IMR-90 (cell line): Measurements from ENCODE around the gene TSSK3. TPM values are rescaled to one million over a fixed set of nuclear protein-coding genes. Genes with fewer than 3 reads are reported as not detected.

Experiments used
- ATAC-seq: fragments of 200-7000 bp; cut with Tn5 transposase; 2 replicates; pipeline ENCODE4 v1.9.1; 2020; ENCODE audit warnings: low read depth, mild to moderate bottlenecking, moderate library complexity
- BruUV-seq: library from RNA; stranded (reverse); fragments of 400-500 nt; replicated peaks from 2 replicates; lab custom pipeline; 2021; lab: Mats Ljungman, UMichigan
- CTCF ChIA-PET: fragments of 300-600 bp; formaldehyde crosslinking; extraction: SDS; loops from one replicate; lab custom pipeline; 2021; ENCODE audit warnings: antibody characterized with exemption; lab: Yijun Ruan, JAX
- POLR2A ChIA-PET: fragments of 300-600 bp; sonication (Branson Sonifier 250); formaldehyde crosslinking; loops from one replicate; lab custom pipeline; 2022; ENCODE audit warnings: antibody characterized with exemption; ENCODE audit not compliant: unreplicated experiment; lab: Charles Lee
- DNase-seq: peaks from one replicate; pipeline ENCODE4 v3.0.0; 2013
- H2AFZ ChIP-seq: replicated peaks from 2 replicates; pipeline ENCODE3; 2013; ENCODE audit warnings: low read length, mild to moderate bottlenecking; ENCODE audit not compliant: poor library complexity
- H2AK5ac ChIP-seq: 2 replicates; pipeline ENCODE4 v1.6.1; 2013; ENCODE audit warnings: low read depth, low read length, inconsistent platforms
- H2AK9ac ChIP-seq: replicated peaks from 2 replicates; pipeline ENCODE3; 2013; ENCODE audit warnings: mild to moderate bottlenecking, low read depth, low read length, moderate library complexity; ENCODE audit not compliant: poor library complexity
- H2BK120ac ChIP-seq: 2 replicates; pipeline ENCODE4 v1.6.1; 2013; ENCODE audit warnings: low read depth, low read length, inconsistent platforms
- H2BK15ac ChIP-seq: 3 replicates; pipeline ENCODE4 v1.6.1; 2013; ENCODE audit warnings: low read depth, low read length, inconsistent platforms
- H2BK20ac ChIP-seq: 2 replicates; pipeline ENCODE4 v1.6.1; 2013; ENCODE audit warnings: low read depth, mild to moderate bottlenecking, inconsistent platforms, low read length, moderate library complexity
- H2BK5ac ChIP-seq: 2 replicates; pipeline ENCODE4 v1.6.1; 2013; ENCODE audit warnings: mild to moderate bottlenecking, low read depth, low read length, inconsistent platforms; ENCODE audit not compliant: poor library complexity, severe bottlenecking
- H3K14ac ChIP-seq: replicated peaks from 2 replicates; pipeline ENCODE4 v1.6.1; 2013; ENCODE audit warnings: low read depth, low read length, inconsistent platforms
- H3K18ac ChIP-seq: 2 replicates; pipeline ENCODE4 v1.6.1; 2013; ENCODE audit warnings: low read depth, low read length, control low read depth
- H3K23ac ChIP-seq: 2 replicates; pipeline ENCODE4 v1.6.1; 2013; ENCODE audit warnings: low read depth, low read length, inconsistent platforms
- H3K27ac ChIP-seq: 2 replicates; pipeline ENCODE4 v1.5.1; 2013; ENCODE audit warnings: mild to moderate bottlenecking, control low read depth, low read length; ENCODE audit not compliant: insufficient read depth
- H3K27me3 ChIP-seq: 2 replicates; pipeline ENCODE4 v1.6.1; 2013; ENCODE audit warnings: low read length; ENCODE audit not compliant: control insufficient read depth, insufficient read depth
- H3K36me3 ChIP-seq: 2 replicates; pipeline ENCODE4 v1.6.1; 2013; ENCODE audit warnings: low read length, mixed read lengths; ENCODE audit not compliant: control insufficient read depth, insufficient read depth
- H3K4ac ChIP-seq: 2 replicates; pipeline ENCODE4 v1.6.1; 2013; ENCODE audit warnings: low read depth, low read length, inconsistent platforms
- H3K4me1 ChIP-seq: 2 replicates; pipeline ENCODE4 v1.6.1; 2013; ENCODE audit warnings: low read length, mixed read lengths; ENCODE audit not compliant: control insufficient read depth, insufficient read depth
- H3K4me2 ChIP-seq: 2 replicates; pipeline ENCODE4 v1.6.1; 2013; ENCODE audit warnings: low read depth, mild to moderate bottlenecking, control low read depth, low read length, moderate library complexity
- H3K4me3 ChIP-seq: 2 replicates; pipeline ENCODE4 v1.5.1; 2013; ENCODE audit warnings: low read depth, mild to moderate bottlenecking, control low read depth, low read length, moderate library complexity; ENCODE audit not compliant: insufficient read depth
- H3K56ac ChIP-seq: 2 replicates; pipeline ENCODE4 v1.6.1; 2013; ENCODE audit warnings: low read length, inconsistent platforms; ENCODE audit not compliant: insufficient read depth; ENCODE audit errors: extremely low read depth
- H3K79me1 ChIP-seq, 2 experiments: 2 replicates each; pipeline ENCODE4 v1.6.1; 2013; ENCODE audit warnings: low read length in 2 of 2, inconsistent platforms in 1 of 2, low read depth in 1 of 2
- H3K9ac ChIP-seq: 2 replicates; pipeline ENCODE4 v1.6.1; 2013; ENCODE audit warnings: low read depth, low read length, control low read depth
- H3K9me1 ChIP-seq: 2 replicates; pipeline ENCODE4 v1.6.1; 2013; ENCODE audit warnings: low read length, inconsistent platforms; ENCODE audit not compliant: insufficient read depth
- H3K9me3 ChIP-seq: 2 replicates; pipeline ENCODE4 v1.6.1; 2013; ENCODE audit warnings: low read length; ENCODE audit not compliant: control insufficient read depth, insufficient read depth
- H4K20me1 ChIP-seq: 2 replicates; pipeline ENCODE4 v1.6.1; 2013; ENCODE audit warnings: low read length, inconsistent platforms; ENCODE audit not compliant: insufficient read depth
- H4K5ac ChIP-seq: 2 replicates; pipeline ENCODE4 v1.6.1; 2013; ENCODE audit warnings: mild to moderate bottlenecking, low read depth, low read length, control low read depth
- H4K8ac ChIP-seq, 2 experiments: 2 replicates each; pipeline ENCODE4 v1.6.1; 2013; ENCODE audit warnings: low read depth in 2 of 2, low read length in 2 of 2, control low read depth in 1 of 2, inconsistent platforms in 1 of 2
- H4K91ac ChIP-seq: 2 replicates; pipeline ENCODE4 v1.6.1; 2013; ENCODE audit warnings: low read depth, low read length, inconsistent platforms; ENCODE audit not compliant: insufficient read depth
- BHLHE40 ChIP-seq: fragments of 150-350 bp; IDR thresholded peaks from 2 replicates; pipeline ENCODE4 v1.6.1; 2016; ENCODE audit warnings: mild to moderate bottlenecking, low read depth, low read length
- CHD1 ChIP-seq: IDR thresholded peaks from 2 replicates; pipeline ENCODE4 v1.6.1; 2012; ENCODE audit warnings: low read depth, low read length, improper control_type of control experiment
- ELK1 ChIP-seq: fragments of 150-350 bp; IDR thresholded peaks from 2 replicates; pipeline ENCODE4 v1.6.1; 2016; ENCODE audit warnings: low read depth, mild to moderate bottlenecking, low read length, moderate library complexity, borderline replicate concordance
- MAFK ChIP-seq: IDR thresholded peaks from 2 replicates; pipeline ENCODE4 v1.6.1; 2012; ENCODE audit warnings: low read depth, low read length, improper control_type of control experiment
- MAZ ChIP-seq: IDR thresholded peaks from 2 replicates; pipeline ENCODE4 v1.6.1; 2012; ENCODE audit warnings: low read depth, mild to moderate bottlenecking, low read length, improper control_type of control experiment, moderate library complexity, borderline replicate concordance
- MXI1 ChIP-seq: IDR thresholded peaks from 2 replicates; pipeline ENCODE4 v1.6.1; 2012; ENCODE audit warnings: low read depth, mild to moderate bottlenecking, low read length, moderate library complexity, borderline replicate concordance
- RAD21 ChIP-seq: IDR thresholded peaks from 2 replicates; pipeline ENCODE4 v1.6.1; 2012; ENCODE audit warnings: low read length, improper control_type of control experiment
- RFX5 ChIP-seq: IDR thresholded peaks from 2 replicates; pipeline ENCODE4 v1.8.0; 2012; ENCODE audit warnings: low read depth, mild to moderate bottlenecking, low read length, moderate library complexity
- SMC3 ChIP-seq: fragments of 150-350 bp; IDR thresholded peaks from 2 replicates; pipeline ENCODE4 v1.6.1; 2016; ENCODE audit warnings: low read depth, mild to moderate bottlenecking, antibody characterized with exemption, low read length, moderate library complexity
- USF2 ChIP-seq: fragments of 150-350 bp; IDR thresholded peaks from 2 replicates; pipeline ENCODE4 v1.6.1; 2017; ENCODE audit warnings: mild to moderate bottlenecking, antibody characterized with exemption, low read length, low read depth
- WGBS, 2 experiments: methylation state at CpG; one replicate each; pipeline versions ENCODE4 v1.1.5 to v1.1.7; 2013; ENCODE audit warnings: missing lambda C conversion rate in 2 of 2; ENCODE audit not compliant: insufficient read length in 1 of 2; ENCODE audit errors: extremely low coverage in 2 of 2; 5-methylcytosine and 5-hydroxymethylcytosine counted together
- dilution Hi-C: fragments of 300-500 bp; cut with HindIII; formaldehyde crosslinking; loops from one replicate; pipeline ENCODE4 v1.14.3; 2018; ENCODE audit warnings: low sequenced_read_pairs; ENCODE audit not compliant: unreplicated experiment
- in situ Hi-C: fragments of 300-500 bp; cut with MboI; formaldehyde crosslinking; loops from 3 replicates; pipeline ENCODE4 v1.14.3; 2019; ENCODE audit warnings: low sequenced_read_pairs, inconsistent platforms, mixed read lengths
- intact Hi-C: fragments of 100-400 bp; cut with micrococcal nuclease; formaldehyde crosslinking; loops from 2 replicates; pipeline ENCODE4 v1.10.0; 2022
- polyA plus RNA-seq, 3 experiments: library from polyadenylated mRNA; depleted of rRNA; stranded (reverse); fragments of >200 nt; gene quantifications; 2 replicates each; pipeline ENCODE4 v1.2.3, GENCODE V29; 2012; ENCODE audit warnings: low replicate concordance in 1 of 3
- total RNA-seq: library from RNA; depleted of rRNA; stranded (reverse); fragments of >200 nt; gene quantifications from 2 replicates; pipeline ENCODE4 v1.2.3, GENCODE V29; 2012

TSSK3 gene
- total and polyA plus RNA-seq, 2 of the 4 experiments (the other 2 are of a cell fraction), result 0.96 TPM; not detected in 1

- ChIA-PET POLR2A (interaction anchor here (0.6 kb wide), 1 partner anchor 257 kb away, joined by 8 read pairs; no protein-coding TSS in a partner anchor), CTCF (no interaction called here)
- Histone ChIP-seq H4K91ac (no peak overlapping the region), H3K18ac (no peak overlapping the region), H2AFZ (no peak overlapping the region), H3K36me3 (no peaks in the 10 kb centered on the region), H3K4ac (no peak overlapping the region), H3K9me1 (no peaks in the 10 kb centered on the region; the same call in 1 of the 2 replicates), H3K23ac (no peak overlapping the region), H3K4me1 (peaks cover 2% of the 10 kb centered on the region; the same call in 1 of the 2 replicates), H3K9ac (no peak overlapping the region), H3K27me3 (no peaks in the 10 kb centered on the region), H2BK15ac (no peak overlapping the region), H2BK20ac (no peak overlapping the region), H3K56ac (no peak overlapping the region), H2BK120ac (no peak overlapping the region), H4K20me1 (no peaks in the 10 kb centered on the region), H2AK9ac (peak overlapping the region; percentile 5), H3K4me2 (no peak overlapping the region), H3K4me3 (no peak overlapping the region), H3K14ac (no peak overlapping the region), H3K27ac (no peak overlapping the region), H2AK5ac (no peak overlapping the region), H3K9me3 (no peaks in the 10 kb centered on the region), H4K5ac (no peak overlapping the region), H2BK5ac (no peak overlapping the region), H4K8ac (no peak overlapping the region), H3K79me1 (no peaks in the 10 kb centered on the region; a peak in 1 of 4 replicates)
- in situ Hi-C loops (no loop called here), dilution Hi-C loops (no loop called here), intact Hi-C loops (no loop called here)
- no peak for DNase-seq
- WGBS, 2 experiments, result 67% methylated on average over 3 of the region's 5 CpGs; no CpG with 5 or more reads in 1 of the 2 experiments
- no peak for ATAC-seq
- no peak for TF ChIP-seq MXI1
- TF ChIP-seq ELK1, result no peak
- no peak for TF ChIP-seq CHD1
- TF ChIP-seq SMC3, result no peak
- TF ChIP-seq BHLHE40, result no peak
- TF ChIP-seq MAFK, result no peak
- no peak for TF ChIP-seq RAD21
- no peak for TF ChIP-seq RFX5
- TF ChIP-seq MAZ, result no peak
- no peak for TF ChIP-seq USF2
- BruUV-seq, result no TSS peak
Measured at GRCh38 chr1:32341971-32342370, 20.4 kb upstream of the TSSK3 start.
